T-helper 1 cell treated with Interleukin-12 subunit alpha and Interleukin-12 subunit beta and Interleukin-4 antibody, amounts not matched to agents 30 μg/mL and 1 μg/mL, for 36 hours (primary cell): Measurements from ENCODE around the gene IDH3B.

Source experiments
- H3K27ac Mint-ChIP-seq: one replicate; pipeline ENCODE4 v1.8.0; 2021; ENCODE audit warnings: mild to moderate bottlenecking, mixed read lengths
- H3K27me3 Mint-ChIP-seq: one replicate; pipeline ENCODE4 v1.8.0; 2021; ENCODE audit warnings: low read depth, mixed read lengths
- H3K36me3 Mint-ChIP-seq: one replicate; pipeline ENCODE4 v1.8.0; 2021; ENCODE audit warnings: low read depth, mixed read lengths
- H3K4me1 Mint-ChIP-seq: one replicate; pipeline ENCODE4 v1.8.0; 2021; ENCODE audit warnings: low read depth, mixed read lengths
- H3K4me3 Mint-ChIP-seq: one replicate; pipeline ENCODE4 v1.8.0; 2021; ENCODE audit warnings: mild to moderate bottlenecking, moderate library complexity, mixed read lengths
- H3K9me3 Mint-ChIP-seq: one replicate; pipeline ENCODE4 v1.8.0; 2021; ENCODE audit warnings: mixed read lengths

The IDH3B gene

DNA sequence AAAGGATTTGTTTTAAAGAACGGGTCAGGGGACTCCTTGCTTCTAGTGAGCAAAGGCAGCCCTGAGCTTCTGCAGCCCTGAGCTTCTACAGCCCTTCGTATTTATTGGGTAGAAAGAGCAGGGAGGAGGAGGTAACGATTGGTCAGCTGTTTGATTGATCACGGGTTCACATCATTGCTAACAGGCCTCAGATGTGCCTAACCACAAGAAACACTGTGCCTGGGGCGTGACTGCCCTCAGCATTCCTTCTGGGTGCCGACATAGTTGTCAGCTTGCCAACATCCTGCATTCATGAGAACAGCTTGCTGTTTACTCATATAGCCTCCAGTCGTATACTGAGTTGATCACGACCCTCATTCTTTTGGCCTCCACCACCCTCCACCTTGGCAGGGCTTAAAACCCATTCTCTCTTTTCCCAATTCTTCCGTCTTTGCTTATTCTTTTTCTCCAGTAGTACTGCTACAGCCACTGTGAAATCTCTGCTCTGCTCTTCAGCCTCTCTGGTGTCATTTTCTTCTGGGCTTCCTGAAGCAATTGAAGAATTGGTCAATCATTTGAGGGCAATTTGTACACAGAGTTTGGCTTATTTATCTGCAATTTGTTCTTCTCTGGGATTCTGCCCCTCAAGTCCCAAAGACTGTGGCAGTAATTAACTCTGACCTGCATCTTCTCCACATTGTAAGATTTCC, 37.0 kb downstream of the IDH3B start:
- Mint-ChIP-seq H3K4me3 (no peak overlapping the region), H3K36me3 (no peaks in the 10 kb centered on the region), H3K4me1 (no peaks in the 10 kb centered on the region), H3K9me3 (peaks cover 10% of the 10 kb centered on the region), H3K27me3 (peaks cover 41% of the 10 kb centered on the region), H3K27ac (no peak overlapping the region)

DNA sequence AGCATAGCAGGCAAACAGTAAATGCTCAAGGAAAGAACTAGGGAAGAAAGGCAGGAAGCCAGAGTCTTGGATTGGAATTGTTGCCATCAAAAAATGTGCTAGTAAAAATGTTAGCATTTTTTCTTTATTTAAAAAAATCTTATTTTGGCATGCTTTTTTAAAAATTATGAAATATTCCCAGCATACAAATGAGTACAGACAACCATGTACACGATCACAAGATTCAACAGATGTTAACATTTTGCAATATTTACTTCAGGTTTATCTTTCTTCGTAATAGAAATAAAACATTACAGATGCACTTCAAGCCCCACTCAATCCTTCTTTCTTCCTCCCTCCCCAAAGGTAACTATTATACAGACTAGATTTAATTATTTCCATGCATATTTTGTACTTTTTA, 39.0 kb downstream of the IDH3B start:
- H3K27me3 Mint-ChIP-seq, result peaks cover 31% of the 10 kb centered on the region
- H3K36me3 Mint-ChIP-seq, result no peaks in the 10 kb centered on the region
- H3K4me1 Mint-ChIP-seq, result no peaks in the 10 kb centered on the region
- H3K27ac Mint-ChIP-seq, result no peak overlapping the region
- H3K4me3 Mint-ChIP-seq, result no peak overlapping the region
- peaks cover 5% of the 10 kb centered on the region for H3K9me3 Mint-ChIP-seq

DNA sequence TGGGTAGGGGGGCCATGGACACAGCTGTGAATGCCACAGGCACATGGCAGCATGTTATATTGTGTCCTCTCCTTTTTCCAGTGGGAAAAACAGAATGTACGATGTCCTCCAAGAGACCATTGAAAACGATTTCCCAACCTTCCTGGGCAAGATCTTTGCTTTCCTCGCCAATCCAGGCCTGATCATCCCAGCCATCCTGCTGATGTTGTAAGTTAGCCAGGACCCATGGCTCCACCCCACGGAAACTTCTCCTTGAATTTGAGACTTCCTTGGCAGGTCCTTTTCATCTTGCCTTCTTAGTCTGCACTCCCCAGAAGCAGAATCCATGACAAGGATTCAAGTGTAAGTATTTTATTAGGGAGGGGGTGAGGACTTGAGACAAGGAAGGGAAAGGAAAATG, 39.8 kb downstream of the IDH3B start:
- peaks cover 28% of the 10 kb centered on the region for H3K27me3 Mint-ChIP-seq
- H3K27ac Mint-ChIP-seq, result no peak overlapping the region

DNA sequence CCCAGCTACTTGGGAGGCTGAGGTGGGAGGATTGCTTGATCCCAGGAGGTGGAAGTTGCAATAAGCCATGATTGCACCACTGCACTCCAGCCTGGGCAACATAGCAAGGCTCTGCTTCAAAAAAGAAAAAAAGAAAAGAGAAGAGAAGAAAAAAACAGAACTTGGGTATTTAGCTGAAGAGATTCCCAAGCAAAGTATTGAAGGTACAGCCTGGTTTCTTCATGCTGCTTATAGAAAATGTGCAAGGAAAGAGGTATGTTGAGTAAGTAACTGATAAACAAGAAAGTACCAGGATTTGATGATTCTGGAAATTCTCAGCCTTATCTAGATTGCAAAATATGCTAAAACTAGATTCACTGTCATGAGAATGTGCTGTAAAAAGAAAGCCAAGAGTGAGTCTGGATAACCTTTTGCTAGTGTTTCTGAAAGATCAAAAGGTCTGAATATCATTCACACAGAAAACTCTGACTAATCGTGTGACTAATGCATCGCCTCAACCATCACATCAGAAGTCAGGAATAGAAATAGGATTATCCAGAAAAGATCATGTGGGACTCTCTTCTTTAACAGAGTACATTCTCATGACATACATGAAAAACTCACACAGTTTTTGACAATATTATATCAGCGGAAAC, 43.9 kb downstream of the IDH3B start:
- H3K27ac Mint-ChIP-seq, result no peak overlapping the region

More for the DNA sequence above, 39.8 kb downstream of the IDH3B start:
- Mint-ChIP-seq H3K4me3 (no peak overlapping the region), H3K36me3 (no peaks in the 10 kb centered on the region), H3K4me1 (no peaks in the 10 kb centered on the region), H3K9me3 (peaks cover 5% of the 10 kb centered on the region)

DNA sequence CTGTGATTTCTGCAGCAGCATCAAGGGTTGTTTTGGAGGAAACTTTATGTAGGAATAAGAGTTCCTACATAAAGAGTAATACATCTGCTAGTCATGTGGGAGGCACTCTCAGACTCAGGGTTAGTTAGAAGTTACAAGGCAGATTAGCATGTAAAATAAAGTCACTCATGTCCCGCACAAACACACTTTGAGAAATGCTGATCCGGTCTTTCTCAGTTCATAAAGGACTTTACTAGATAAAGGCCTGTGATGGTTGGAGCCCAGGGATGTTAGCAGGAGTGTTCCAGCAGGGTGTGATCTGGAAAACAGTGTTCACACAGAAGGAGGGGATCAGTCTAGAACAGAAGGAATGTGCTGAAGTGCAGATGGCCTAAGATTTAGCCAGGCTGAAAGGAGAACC, 44.7 kb downstream of the IDH3B start:
- Mint-ChIP-seq H3K36me3 (no peaks in the 10 kb centered on the region), H3K9me3 (no peaks in the 10 kb centered on the region), H3K27me3 (peaks cover 24% of the 10 kb centered on the region), H3K4me3 (no peak overlapping the region), H3K4me1 (no peaks in the 10 kb centered on the region), H3K27ac (no peak overlapping the region)

More for the DNA sequence above, 43.9 kb downstream of the IDH3B start:
- Mint-ChIP-seq H3K4me1 (no peaks in the 10 kb centered on the region), H3K27me3 (peaks cover 24% of the 10 kb centered on the region), H3K4me3 (no peak overlapping the region), H3K36me3 (no peaks in the 10 kb centered on the region), H3K9me3 (no peaks in the 10 kb centered on the region)

DNA sequence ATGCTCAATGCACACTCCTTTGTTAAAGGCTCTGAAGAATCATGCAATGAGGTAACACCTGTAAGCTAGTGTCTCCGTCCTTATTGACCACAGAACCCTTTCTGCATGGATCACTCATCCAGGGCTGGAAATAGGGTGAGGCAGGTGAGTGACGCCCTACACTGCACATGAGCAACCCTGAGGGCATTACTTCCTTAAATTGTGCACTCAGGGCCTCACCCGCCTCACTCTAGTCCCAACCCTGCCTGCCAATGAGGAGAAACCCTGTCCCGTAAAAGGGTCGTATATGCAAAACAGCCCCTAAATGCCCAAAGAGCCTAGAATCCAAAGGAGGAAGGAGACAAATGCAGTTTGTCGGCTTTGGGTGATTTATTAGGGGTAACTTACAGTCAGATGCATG, 45.2 kb downstream of the IDH3B start:
- H3K4me1 Mint-ChIP-seq, result no peaks in the 10 kb centered on the region
- H3K27ac Mint-ChIP-seq, result no peak overlapping the region
- H3K4me3 Mint-ChIP-seq, result no peak overlapping the region
- H3K9me3 Mint-ChIP-seq, result no peaks in the 10 kb centered on the region
- no peaks in the 10 kb centered on the region for H3K36me3 Mint-ChIP-seq
- H3K27me3 Mint-ChIP-seq, result peaks cover 24% of the 10 kb centered on the region

DNA sequence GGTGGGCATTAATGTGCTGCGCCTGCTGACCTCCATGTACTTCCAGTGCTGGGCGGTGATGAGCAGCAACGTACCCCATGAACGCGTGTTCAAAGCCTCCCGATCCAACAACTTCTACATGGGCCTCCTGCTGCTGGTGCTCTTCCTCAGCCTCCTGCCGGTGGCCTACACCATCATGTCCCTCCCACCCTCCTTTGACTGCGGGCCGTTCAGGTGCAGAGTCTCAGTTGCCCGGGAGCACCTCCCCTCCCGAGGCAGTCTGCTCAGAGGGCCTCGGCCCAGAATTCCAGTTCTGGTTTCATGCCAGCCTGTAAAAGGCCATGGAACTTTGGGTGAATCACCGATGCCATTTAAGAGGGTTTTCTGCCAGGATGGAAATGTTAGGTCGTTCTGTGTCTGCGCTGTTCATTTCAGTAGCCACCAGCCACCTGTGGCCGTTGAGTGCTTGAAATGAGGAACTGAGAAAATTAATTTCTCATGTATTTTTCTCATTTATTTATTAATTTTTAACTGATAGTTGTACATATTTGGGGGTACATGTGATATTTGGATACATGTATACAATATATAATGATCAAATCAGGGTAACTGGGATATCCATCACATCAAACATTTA, 46.8 kb downstream of the IDH3B start:
- H3K4me3 Mint-ChIP-seq, result no peak overlapping the region
- peaks cover 31% of the 10 kb centered on the region for H3K27me3 Mint-ChIP-seq
- H3K27ac Mint-ChIP-seq, result no peak overlapping the region
- H3K9me3 Mint-ChIP-seq, result no peaks in the 10 kb centered on the region
- H3K4me1 Mint-ChIP-seq, result no peaks in the 10 kb centered on the region
- H3K36me3 Mint-ChIP-seq, result no peaks in the 10 kb centered on the region

DNA sequence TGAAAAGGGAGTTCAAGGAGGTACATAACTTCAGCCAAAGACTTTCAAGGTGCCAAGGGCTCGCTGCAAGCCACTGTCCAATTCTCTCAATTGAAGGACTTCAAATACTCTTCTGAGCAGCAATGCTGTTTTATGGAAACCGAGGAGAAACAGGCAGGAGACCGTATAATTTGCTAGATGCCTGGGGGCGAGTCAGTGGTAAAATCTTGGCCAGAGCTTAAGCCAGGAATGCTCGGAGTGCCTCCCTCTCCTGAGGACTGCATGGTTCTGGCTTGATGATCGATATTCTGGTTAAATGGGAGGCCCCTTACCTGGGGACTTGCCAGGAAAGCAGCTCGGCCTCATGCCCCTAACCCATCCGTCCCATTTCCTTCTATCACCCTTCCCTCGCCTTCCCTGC, 47.4 kb downstream of the IDH3B start:
- Mint-ChIP-seq H3K27ac (no peak overlapping the region), H3K4me3 (no peak overlapping the region), H3K36me3 (no peaks in the 10 kb centered on the region), H3K27me3 (peaks cover 37% of the 10 kb centered on the region), H3K9me3 (no peaks in the 10 kb centered on the region), H3K4me1 (no peaks in the 10 kb centered on the region)

DNA sequence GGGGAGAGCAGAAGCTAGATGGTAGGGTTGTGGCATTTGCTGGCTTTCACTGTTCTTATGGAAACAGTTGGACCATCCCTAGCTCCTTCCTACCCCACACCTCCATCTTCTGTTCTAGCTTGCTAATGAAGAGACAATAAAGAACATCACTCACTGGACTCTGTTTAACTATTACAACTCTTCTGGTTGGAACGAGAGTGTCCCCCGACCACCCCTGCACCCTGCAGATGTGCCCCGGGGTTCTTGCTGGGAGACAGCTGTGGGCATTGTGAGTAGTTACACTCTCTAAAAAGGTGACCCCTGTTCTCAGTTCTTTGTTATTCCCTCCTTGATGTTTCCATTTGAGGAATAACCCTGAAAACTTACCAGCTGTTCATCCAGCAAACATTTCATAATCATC, 51.9 kb downstream of the IDH3B start:
- Mint-ChIP-seq H3K27ac (no peak overlapping the region), H3K4me3 (no peak overlapping the region), H3K36me3 (no peaks in the 10 kb centered on the region), H3K27me3 (peaks cover 26% of the 10 kb centered on the region), H3K4me1 (no peaks in the 10 kb centered on the region), H3K9me3 (peaks cover 10% of the 10 kb centered on the region)

DNA sequence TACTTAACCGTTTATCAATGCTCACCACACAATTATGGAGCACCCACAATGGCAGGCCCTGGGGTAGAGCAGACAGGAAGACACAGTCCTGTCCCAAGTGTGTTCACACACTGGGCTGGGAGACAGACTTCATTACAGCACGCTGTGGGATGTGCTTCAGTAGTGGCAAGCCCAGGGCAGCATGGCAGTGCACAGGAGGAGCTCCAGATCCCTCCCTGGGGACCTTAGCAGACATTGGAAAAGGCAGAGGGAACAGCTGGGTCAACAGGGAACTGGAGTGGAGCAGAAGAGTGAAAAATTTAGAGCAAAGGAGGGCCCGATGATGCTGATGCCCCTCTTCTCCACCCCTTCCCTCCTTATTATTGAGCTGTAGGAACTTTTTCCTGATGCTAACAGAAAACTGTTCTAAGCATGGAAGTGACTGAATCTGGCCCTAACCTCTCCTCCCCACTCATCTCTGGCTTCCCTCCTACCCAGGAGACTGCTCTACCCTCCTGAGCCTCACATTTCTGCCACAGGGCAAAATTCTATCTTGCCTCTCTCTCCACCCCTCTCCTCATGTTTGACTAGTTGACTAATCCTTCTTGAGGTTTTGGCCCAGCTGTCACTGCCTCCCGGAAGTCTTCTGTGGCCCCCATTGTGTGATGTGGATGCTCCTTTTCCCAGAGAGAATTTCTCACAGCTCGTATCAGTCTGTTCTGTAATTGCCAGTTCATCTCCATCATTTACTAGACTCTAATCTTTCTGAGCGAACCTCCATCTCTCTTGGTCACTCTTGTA, 52.9 kb downstream of the IDH3B start:
- Mint-ChIP-seq H3K4me1 (no peaks in the 10 kb centered on the region), H3K4me3 (no peak overlapping the region), H3K36me3 (no peaks in the 10 kb centered on the region), H3K27ac (no peak overlapping the region), H3K27me3 (peaks cover 23% of the 10 kb centered on the region), H3K9me3 (peaks cover 19% of the 10 kb centered on the region)

DNA sequence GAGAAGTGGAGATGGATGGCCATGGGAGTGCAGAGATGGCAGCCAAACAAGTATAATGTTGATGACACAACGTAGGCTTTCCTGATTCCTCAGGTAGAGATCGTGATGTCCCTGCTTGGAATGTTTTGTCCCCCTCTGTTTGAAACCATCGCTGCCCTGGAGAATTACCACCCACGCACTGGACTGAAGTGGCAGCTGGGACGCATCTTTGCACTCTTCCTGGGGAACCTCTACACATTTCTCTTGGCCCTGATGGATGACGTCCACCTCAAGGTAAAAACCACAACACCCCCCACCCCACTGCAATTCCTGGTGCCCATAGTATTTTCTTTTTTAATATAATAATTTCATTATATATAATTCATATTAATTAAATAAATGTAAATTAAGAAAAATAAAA, 53.7 kb downstream of the IDH3B start:
- Mint-ChIP-seq H3K9me3 (peaks cover 21% of the 10 kb centered on the region), H3K4me3 (no peak overlapping the region), H3K4me1 (no peaks in the 10 kb centered on the region), H3K27ac (no peak overlapping the region), H3K36me3 (no peaks in the 10 kb centered on the region), H3K27me3 (peaks cover 18% of the 10 kb centered on the region)
